ENCODE results near the gene MAPK6.

DNA sequence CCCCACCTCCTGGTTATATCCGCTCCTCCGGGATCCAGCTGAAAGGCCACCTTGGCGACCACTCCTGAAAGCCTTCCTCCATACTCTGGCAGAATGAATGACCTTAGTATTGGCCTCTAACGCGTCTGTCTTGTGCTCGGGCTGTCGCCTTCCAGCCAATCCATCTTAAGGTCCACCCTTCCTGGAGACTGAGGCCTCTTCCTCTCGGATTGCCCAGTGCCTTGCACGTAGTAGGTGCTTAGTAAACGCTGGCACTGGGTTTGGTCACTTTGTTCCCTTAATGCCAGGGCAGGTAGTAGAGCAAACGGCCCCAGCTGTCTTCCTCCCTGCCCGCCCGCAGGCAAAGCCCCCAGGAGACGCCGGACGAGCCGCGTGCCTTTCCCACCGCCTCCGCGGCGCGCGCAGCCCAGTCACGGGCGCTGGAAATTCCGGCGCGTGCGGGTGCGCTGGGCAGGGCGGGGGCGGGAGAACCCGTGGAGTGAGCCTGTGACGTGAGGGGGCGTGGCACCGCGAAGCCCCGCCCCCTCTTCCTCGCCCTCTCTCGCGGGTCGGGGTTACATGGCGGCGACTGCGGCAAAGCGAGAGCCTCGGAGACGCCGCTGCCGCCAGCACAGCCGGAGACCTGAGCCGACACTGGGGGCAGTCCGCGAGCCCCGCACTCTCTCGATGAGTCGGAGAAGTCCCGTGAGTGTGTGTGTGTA is at the start of gene MAPK6:
- TF ChIP-seq, protein P1, sequence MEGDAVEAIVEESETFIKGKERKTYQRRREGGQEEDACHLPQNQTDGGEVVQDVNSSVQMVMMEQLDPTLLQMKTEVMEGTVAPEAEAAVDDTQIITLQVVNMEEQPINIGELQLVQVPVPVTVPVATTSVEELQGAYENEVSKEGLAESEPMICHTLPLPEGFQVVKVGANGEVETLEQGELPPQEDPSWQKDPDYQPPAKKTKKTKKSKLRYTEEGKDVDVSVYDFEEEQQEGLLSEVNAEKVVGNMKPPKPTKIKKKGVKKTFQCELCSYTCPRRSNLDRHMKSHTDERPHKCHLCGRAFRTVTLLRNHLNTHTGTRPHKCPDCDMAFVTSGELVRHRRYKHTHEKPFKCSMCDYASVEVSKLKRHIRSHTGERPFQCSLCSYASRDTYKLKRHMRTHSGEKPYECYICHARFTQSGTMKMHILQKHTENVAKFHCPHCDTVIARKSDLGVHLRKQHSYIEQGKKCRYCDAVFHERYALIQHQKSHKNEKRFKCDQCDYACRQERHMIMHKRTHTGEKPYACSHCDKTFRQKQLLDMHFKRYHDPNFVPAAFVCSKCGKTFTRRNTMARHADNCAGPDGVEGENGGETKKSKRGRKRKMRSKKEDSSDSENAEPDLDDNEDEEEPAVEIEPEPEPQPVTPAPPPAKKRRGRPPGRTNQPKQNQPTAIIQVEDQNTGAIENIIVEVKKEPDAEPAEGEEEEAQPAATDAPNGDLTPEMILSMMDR (IDR thresholded peaks at IDR 0.05; ENCODE audit: low read length), result no peak
- no peak for TF ChIP-seq EZH2 (IDR thresholded peaks at IDR 0.05; ENCODE audit: borderline replicate concordance, low read length)
